ENCODE results near the gene RBM42. TPM values are rescaled to one million over a fixed set of nuclear protein-coding genes. Genes with fewer than 3 reads are reported as not detected.

The RBM42 gene
- total and polyA plus RNA-seq, 9 of the 15 experiments (the other 6 are each of a cell fraction or from before 2014, with no cell fraction given): 5.7 to 149 (median 32.4) TPM

- in situ Hi-C loops (cut with MboI): no loop called here
- Histone ChIP-seq H3K4me1 (replicated peaks in 1 of 2; ENCODE audit: control insufficient read depth in 2 of 2, insufficient read depth in 2 of 2, low read length in 2 of 2) (peaks cover 3 to 14% of the 10 kb centered on the region in 2 experiments; a peak in 3 of 5 replicates), H3K27ac (ENCODE audit: extremely low read depth, low read depth, low read length) (no peak overlapping the region), H3K9me3 (replicated peaks; ENCODE audit: control insufficient read depth, insufficient read depth, low read depth, low read length) (peaks cover 6% of the 10 kb centered on the region; the same call in 1 of the 2 replicates), H3K9me1 (ENCODE audit: control insufficient read depth, insufficient read depth, low read length) (no peaks in the 10 kb centered on the region), H3K36me3 (ENCODE audit: control insufficient read depth, insufficient read depth, low read length) (no peaks in the 10 kb centered on the region), H3K9ac (ENCODE audit: insufficient read depth in 1 of 2, low read depth in 2 of 2, low read length in 2 of 2) (no peak overlapping the region), H2AFZ (ENCODE audit: low read depth, low read length) (no peak overlapping the region), H3K4me2 (ENCODE audit: insufficient read depth, low read length) (no peak overlapping the region), H3K79me2 (ENCODE audit: control insufficient read depth, insufficient read depth, low read length) (peaks cover 6% of the 10 kb centered on the region), H3K4me3 (no peak overlapping the region), H3K27me3 (ENCODE audit: control insufficient read depth in 2 of 2, insufficient read depth in 2 of 2, low read length in 2 of 2) (0 out of 5 replicates have a peak, but pooled peaks cover 0 to under 1% of the 10 kb centered on the region in 2 experiments), H4K20me1 (replicated peaks; ENCODE audit: control insufficient read depth, insufficient read depth, low read length) (no peaks in the 10 kb centered on the region)
- DNase-seq (ENCODE audit: extremely low read depth in 1 of 4, low spot score in 3 of 4) (no peak), ATAC-seq (no peak), FAIRE-seq (no peak)
- TF ChIP-seq ZBTB40 (IDR thresholded peaks at IDR 0.05) (no peak), ZBTB40 (CRISPR knock-in tag; IDR thresholded peaks at IDR 0.05) (no peak), ZNF143 (CRISPR knock-in tag; IDR thresholded peaks at IDR 0.05) (peak; percentile 70; the same call in 1 of the 2 replicates), RFX5 (IDR thresholded peaks at IDR 0.05; ENCODE audit: low read depth, low read length) (no peak), ZNF311 (CRISPR knock-in tag; IDR thresholded peaks at IDR 0.05) (no peak), ZNF644 (tag; IDR thresholded peaks at IDR 0.05; ENCODE audit: low read depth) (no peak), HCFC1 (IDR thresholded peaks at IDR 0.05; ENCODE audit: low read depth, low read length) (peak; percentile 63), BMI1 (IDR thresholded peaks at IDR 0.05; ENCODE audit: low read length) (no peak), XRCC4 (IDR thresholded peaks at IDR 0.05; ENCODE audit: extremely low read depth, insufficient read depth, insufficient read length) (no peak), CBX3 (IDR thresholded peaks at IDR 0.05; ENCODE audit: borderline replicate concordance in 1 of 2, low read length in 2 of 2) (no peak)
- 0% methylated on average over 2 of the region's 2 CpGs for WGBS (ENCODE audit: insufficient coverage, low coverage, missing lambda C conversion rate)
- ChIA-PET POLR2A (interaction anchor here (0.5 to 0.9 kb wide), 2 partner anchors 11 to 20 kb away, joined by 3 to 4 read pairs; no protein-coding TSS in a partner anchor), CTCF (ENCODE audit: low intra/inter-chr PET ratio) (no interaction called here)
- no TSS peak for BruUV-seq (replicated peaks)
- intact Hi-C loops (cut with micrococcal nuclease): no loop called here
Measured at GRCh38 chr19:35608251-35608650, 20.6 kb upstream of the RBM42 start.

Data from K562 (cell line).